Ovary (tissue), 9 donors: ENCODE measurements around the gene METTL6. TPM values are rescaled to one million over a fixed set of nuclear protein-coding genes. Genes with fewer than 3 reads are reported as not detected.

Source experiments
- DNase-seq, 5 donors: peaks; one replicate each; pipeline ENCODE4 v3.0.0-alpha.2; 2019 to 2020
- H3K27ac ChIP-seq, 2 donors: fragments of 200-600 bp; one replicate each; pipeline versions ENCODE4 v1.5.1 to v1.8.0; 2019 to 2022
- H3K27me3 ChIP-seq: fragments of 200-600 bp; one replicate; pipeline ENCODE4 v1.8.0; 2022
- H3K36me3 ChIP-seq: fragments of 200-600 bp; sonication (generic); one replicate; pipeline ENCODE4 v1.5.1; 2019
- H3K4me1 ChIP-seq: one replicate; pipeline ENCODE4 v1.8.1; 2013; ENCODE audit warnings: mild to moderate bottlenecking, moderate library complexity; ENCODE audit not compliant: insufficient read depth
- H3K4me3 ChIP-seq: fragments of 200-600 bp; sonication (generic); one replicate; pipeline ENCODE4 v1.5.1; 2017
- H3K9me3 ChIP-seq, 2 donors: fragments of 200-600 bp in 1 of 2; sonication (generic) in 1 of 2; one replicate each; pipeline versions ENCODE4 v1.5.1 to v1.8.1; 2013 to 2019; ENCODE audit warnings: mild to moderate bottlenecking in 1 of 2, moderate library complexity in 1 of 2
- EP300 ChIP-seq: sonication (generic); formaldehyde crosslinking; IDR thresholded peaks from one replicate; pipeline ENCODE4 v1.6.1; 2017; ENCODE audit warnings: antibody characterized with exemption
- POLR2A ChIP-seq: fragments of 450-650 bp; IDR thresholded peaks from one replicate; pipeline ENCODE4 v1.6.1; 2017; ENCODE audit warnings: antibody characterized with exemption, mild to moderate bottlenecking, moderate library complexity
- WGBS, 3 donors: extraction: QIAGEN DNeasy Blood & Tissue Kit in 1 of 3; methylation state at CpG; one replicate each; pipeline versions ENCODE4 v1.1.5 to v1.1.7; 2013 to 2017; 5-methylcytosine and 5-hydroxymethylcytosine counted together
- intact Hi-C, 4 donors: fragments of 100-400 bp; cut with DNase I; formaldehyde crosslinking; loops; one replicate each; pipeline versions ENCODE4 v1.11.0 to v1.15.1; 2022 to 2023
- polyA plus RNA-seq, 2 donors: library from polyadenylated mRNA; stranded (reverse); fragments of 200-250 nt in 1 of 2; fragments of 350-450 nt in 1 of 2; fragmentation: Illumina TruSeq in 1 of 2; extraction: RNeasy Lipid Tissue Mini Kit (QIAGEN cat#74804) in 1 of 2; gene quantifications; one replicate each; pipeline ENCODE4 v1.2.3, GENCODE V29; 2013 to 2014
- total RNA-seq, 7 donors: library from RNA; depleted of rRNA in 2 of 7; stranded (reverse); fragments of >200 nt in 2 of 7; fragmentation: NEBNext Ultra II Directional in 3 of 7; extraction: Animal tissue kit (Norgen Biotek cat#: 25700) in 3 of 7; gene quantifications; one replicate each; pipeline versions ENCODE4 v1.1.0 to v1.2.4, GENCODE V29; 2016 to 2023
- TF ChIP-seq, protein P1 (sequence below), 3 donors: fragments of 450-650 bp in 2 of 3; fragments of 200-600 bp in 1 of 3; IDR thresholded peaks; one replicate each; pipeline versions ENCODE4 v1.5.1 to v1.8.0; 2016 to 2022; ENCODE audit warnings: antibody characterized with exemption in 3 of 3, mild to moderate bottlenecking in 1 of 3
- donor health status: DM: no; HTN: no; CAD: no; lungs with moderate emphysema.
- donor health status: DM: no; HTN: no; CAD: no.
- donor health status: Bipolar disorder and iron deficiency.
- donor health status: DM: yes; HTN: yes; CAD: no.
- donor health status: DM: no; HTN: no; CAD: no.
- donor health status: DM: yes; HTN: yes; CAD: no.

METTL6 gene
- total and polyA plus RNA-seq, 9 donors: 13.0 to 25.6 (median 21.7) TPM

DNA sequence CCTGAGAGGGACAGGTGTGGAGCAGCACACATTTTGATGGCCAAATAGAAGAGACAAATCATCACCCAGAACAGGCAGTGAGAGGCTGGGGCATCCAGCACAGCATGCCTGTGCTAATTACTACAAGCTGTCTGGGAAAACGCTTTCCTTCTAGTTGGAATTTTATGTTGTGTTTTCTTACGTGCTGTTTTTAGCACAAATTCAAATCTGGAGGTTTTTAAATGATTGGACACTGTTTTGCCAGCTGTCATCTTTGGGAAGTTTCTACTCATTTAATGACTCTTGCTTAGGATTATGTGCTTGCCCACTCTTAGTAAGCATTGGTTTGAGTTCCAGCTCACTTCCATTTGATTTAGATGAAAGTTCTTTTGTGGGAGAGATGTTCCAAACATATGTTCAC, 43.5 kb upstream of the METTL6 start:
- Histone ChIP-seq H3K36me3 (no peaks in the 10 kb centered on the region), H3K27ac (no peak overlapping the region), H3K4me3 (no peak overlapping the region), H3K4me1 (no peaks in the 10 kb centered on the region), H3K9me3 (no peaks in the 10 kb centered on the region), H3K27me3 (no peaks in the 10 kb centered on the region)
- 81 to 89% (median 88%) methylated on average over 2 of the region's 2 CpGs for WGBS, 3 donors
- TF ChIP-seq, protein P1, sequence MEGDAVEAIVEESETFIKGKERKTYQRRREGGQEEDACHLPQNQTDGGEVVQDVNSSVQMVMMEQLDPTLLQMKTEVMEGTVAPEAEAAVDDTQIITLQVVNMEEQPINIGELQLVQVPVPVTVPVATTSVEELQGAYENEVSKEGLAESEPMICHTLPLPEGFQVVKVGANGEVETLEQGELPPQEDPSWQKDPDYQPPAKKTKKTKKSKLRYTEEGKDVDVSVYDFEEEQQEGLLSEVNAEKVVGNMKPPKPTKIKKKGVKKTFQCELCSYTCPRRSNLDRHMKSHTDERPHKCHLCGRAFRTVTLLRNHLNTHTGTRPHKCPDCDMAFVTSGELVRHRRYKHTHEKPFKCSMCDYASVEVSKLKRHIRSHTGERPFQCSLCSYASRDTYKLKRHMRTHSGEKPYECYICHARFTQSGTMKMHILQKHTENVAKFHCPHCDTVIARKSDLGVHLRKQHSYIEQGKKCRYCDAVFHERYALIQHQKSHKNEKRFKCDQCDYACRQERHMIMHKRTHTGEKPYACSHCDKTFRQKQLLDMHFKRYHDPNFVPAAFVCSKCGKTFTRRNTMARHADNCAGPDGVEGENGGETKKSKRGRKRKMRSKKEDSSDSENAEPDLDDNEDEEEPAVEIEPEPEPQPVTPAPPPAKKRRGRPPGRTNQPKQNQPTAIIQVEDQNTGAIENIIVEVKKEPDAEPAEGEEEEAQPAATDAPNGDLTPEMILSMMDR (IDR thresholded peaks at IDR 0.05): no peak
- TF ChIP-seq EP300: no peak
- no peak for TF ChIP-seq POLR2A
- DNase-seq: no peak
- intact Hi-C loops: no loop called here

DNA sequence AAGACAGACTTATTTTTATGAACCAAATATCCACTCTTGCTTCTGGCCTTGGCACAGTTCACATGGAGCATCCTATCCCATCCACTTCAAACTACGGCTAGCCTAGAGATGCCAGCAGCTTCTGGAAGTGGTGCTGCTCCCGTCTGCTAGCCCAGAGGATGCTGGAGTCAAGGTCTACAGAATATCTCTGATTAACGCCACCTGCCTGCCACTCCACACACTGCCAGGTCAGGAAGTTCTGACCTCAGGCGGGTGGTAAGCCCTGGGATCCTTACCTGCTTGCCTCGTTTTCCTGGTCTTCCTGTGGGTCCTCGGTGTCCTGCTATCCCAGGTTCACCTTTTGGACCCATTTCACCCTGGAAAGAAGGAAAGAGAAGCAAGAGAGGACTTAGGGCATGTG, 42.9 kb upstream of the METTL6 start:
- DNase-seq: no peak
- no peak overlapping the region for H3K27ac ChIP-seq
- H3K4me1 ChIP-seq: no peaks in the 10 kb centered on the region
- no peaks in the 10 kb centered on the region for H3K9me3 ChIP-seq
- no peak overlapping the region for H3K4me3 ChIP-seq
- intact Hi-C loops: no loop called here
- H3K36me3 ChIP-seq: no peaks in the 10 kb centered on the region
- 85 to 93% (median 86%) methylated on average over 6 of the region's 6 CpGs for WGBS, 3 donors
- TF ChIP-seq, protein P1 (IDR thresholded peaks at IDR 0.05): no peak
- no peak for TF ChIP-seq POLR2A
- H3K27me3 ChIP-seq: no peaks in the 10 kb centered on the region

DNA sequence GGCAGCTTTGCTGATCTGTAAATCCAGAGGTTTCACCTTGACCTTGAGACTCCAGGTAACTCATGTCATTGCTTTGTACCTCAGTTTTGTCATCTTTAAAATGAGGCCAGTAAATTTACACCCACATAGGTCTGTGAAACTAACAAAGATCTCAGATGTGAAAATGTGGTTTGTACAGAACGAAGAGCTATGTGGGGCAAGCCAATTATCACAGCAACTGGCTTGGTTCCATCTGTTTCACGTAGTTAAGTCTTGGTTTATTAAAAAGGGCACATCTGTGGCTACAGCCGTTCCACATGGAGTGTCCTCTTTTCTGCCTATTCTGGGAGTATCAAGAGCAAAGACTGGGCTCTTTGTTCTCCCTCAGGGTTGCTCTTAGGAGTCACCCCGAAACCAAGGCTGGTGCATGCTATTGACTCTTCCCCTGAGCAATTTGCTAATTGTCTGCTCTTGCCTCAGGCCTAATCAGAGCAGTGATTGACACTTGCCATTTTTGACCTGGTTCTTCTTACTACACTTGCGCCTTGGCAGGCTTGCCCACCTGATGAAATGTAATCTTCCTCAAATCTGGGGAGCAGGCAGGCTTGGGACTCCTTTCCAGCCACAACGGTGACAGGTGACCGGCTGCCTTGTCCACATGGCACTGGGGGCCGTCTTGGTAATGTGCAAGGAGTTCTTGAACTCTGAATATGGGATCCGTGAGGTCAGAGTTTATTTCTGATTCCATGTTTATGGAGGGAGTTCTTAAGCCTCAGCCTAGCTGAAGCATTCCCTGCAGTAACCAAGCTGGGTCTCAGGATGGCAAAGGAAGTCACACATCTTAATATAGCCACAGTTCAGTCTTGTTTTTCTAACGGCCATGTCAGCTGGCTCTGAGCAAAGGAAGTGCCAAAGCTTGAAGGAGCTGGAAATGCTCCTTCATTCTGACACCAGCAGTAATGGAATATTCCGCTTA, 40.2 kb upstream of the METTL6 start:
- intact Hi-C loops: no loop called here
- Histone ChIP-seq H3K36me3 (no peaks in the 10 kb centered on the region), H3K4me1 (no peaks in the 10 kb centered on the region), H3K4me3 (no peak overlapping the region), H3K9me3 (no peaks in the 10 kb centered on the region), H3K27me3 (no peaks in the 10 kb centered on the region), H3K27ac (no peak overlapping the region)
- no peak for TF ChIP-seq EP300
- TF ChIP-seq POLR2A: no peak
- TF ChIP-seq, protein P1 (IDR thresholded peaks at IDR 0.05): no peak
- DNase-seq: no peak
- 85 to 87% (median 86%) methylated on average over 11 of the region's 11 CpGs for WGBS, 3 donors

DNA sequence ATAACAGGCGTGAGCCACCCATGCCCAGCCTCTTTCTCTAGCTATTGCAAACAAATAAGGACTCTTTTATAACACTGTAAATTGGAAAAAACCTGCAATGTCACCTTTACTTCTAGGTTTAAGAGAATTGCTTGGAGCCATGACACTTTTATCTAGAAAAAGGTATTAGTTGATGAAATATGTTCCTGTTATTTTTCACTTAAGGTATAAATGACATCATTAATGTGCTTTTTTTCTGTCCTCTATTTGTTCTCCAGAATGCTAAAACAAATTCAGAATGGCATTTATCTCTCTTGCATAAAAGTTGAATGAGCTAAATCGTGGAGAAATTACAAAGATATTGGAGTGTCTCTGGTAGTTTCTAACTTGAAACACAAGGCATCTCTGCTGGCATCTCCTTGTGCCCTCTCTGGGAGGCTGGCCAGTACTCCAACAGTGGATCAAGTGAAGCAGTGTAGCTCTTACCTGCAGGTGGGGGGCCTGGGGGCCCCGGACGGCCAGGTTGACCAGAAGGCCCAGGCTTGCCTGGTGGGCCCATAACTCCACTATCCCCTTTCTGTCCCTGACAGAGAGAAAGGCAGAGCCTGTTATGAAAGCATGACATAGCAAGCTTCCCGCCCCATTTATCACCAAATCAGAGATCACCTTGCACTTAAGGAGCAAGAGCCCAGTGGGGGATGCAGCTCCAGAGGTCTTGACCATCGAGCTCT, 38.7 kb upstream of the METTL6 start:
- Histone ChIP-seq H3K27me3 (no peaks in the 10 kb centered on the region), H3K36me3 (no peaks in the 10 kb centered on the region), H3K4me3 (no peak overlapping the region), H3K27ac (no peak overlapping the region), H3K9me3 (no peaks in the 10 kb centered on the region), H3K4me1 (no peaks in the 10 kb centered on the region)
- 94 to 96% (median 95%) methylated on average over 6 of the region's 6 CpGs for WGBS, 3 donors
- intact Hi-C loops: no loop called here
- DNase-seq: no peak
- no peak for TF ChIP-seq EP300
- TF ChIP-seq, protein P1 (IDR thresholded peaks at IDR 0.05): no peak
- no peak for TF ChIP-seq POLR2A
